ENCODE measurements around the gene SRPX2. TPM values are rescaled to one million over a fixed set of nuclear protein-coding genes. Genes with fewer than 3 reads are reported as not detected.

The SRPX2 gene
- total RNA-seq, 1 experiment from 2014 or later, result 2.4 TPM

DNA sequence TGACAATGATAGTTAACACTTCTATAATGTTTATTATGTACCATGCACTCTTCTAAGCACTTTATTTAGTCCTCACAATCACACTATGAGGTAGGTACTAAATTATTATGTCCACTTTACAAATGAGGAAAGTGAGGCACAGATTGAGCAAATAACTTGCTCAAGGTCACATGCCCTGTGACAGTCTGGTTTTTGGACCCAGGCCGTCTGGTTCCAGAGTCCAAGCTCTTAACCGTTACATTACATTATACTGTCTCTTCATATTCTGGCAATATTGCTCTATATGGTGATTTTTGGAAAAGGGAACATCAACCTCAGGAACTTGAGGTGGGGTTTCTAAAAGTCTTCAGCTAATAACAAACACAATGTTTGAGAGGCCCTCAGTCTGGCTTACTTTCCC lies 75.1 kb downstream of the SRPX2 start:
- Histone ChIP-seq H2AFZ (ENCODE audit: low read depth, low read length, poor library complexity, severe bottlenecking) (no peak overlapping the region), H4K20me1 (ENCODE audit: insufficient read depth) (no peaks in the 10 kb centered on the region), H3K9ac (ENCODE audit: low read length) (no peak overlapping the region), H3K27ac (ENCODE audit: low read depth, low read length) (no peak overlapping the region), H3K79me2 (ENCODE audit: insufficient read depth, low read length) (no peaks in the 10 kb centered on the region), H3K4me2 (ENCODE audit: low read length) (no peak overlapping the region), H3K9me3 (ENCODE audit: control insufficient read depth in 1 of 2, insufficient read depth in 1 of 2, low read depth in 1 of 2, low read length in 2 of 2) (no peaks in the 10 kb centered on the region), H3K9me2 (ENCODE audit: insufficient read depth) (no peaks in the 10 kb centered on the region), H3K4me3 (replicated peaks in 1 of 2; ENCODE audit: low read depth in 1 of 2, low read length in 2 of 2) (no peak overlapping the region), H3K36me3 (ENCODE audit: control insufficient read depth in 1 of 2, insufficient read depth in 2 of 2, low read length in 2 of 2) (no peaks in the 10 kb centered on the region), H3K4me1 (ENCODE audit: control insufficient read depth in 1 of 2, insufficient read depth in 2 of 2, low read length in 2 of 2) (no peaks in the 10 kb centered on the region), H3K27me3 (ENCODE audit: insufficient read depth, low read length) (no peaks in the 10 kb centered on the region)
- no peak for DNase-seq (ENCODE audit: low read depth, low spot score)
- no TSS peak for BruUV-seq (replicated peaks)
- ChIA-PET RAD21 (ENCODE audit: low non-redundant PET in 1 of 2, low total read pairs in 2 of 2, uncharacterized antibody in 2 of 2, unreplicated experiment in 2 of 2) (no interaction called here), POLR2A (no interaction called here), CTCF (interaction anchor here (1.0 kb wide), 1 partner anchor 50 kb away, joined by 6 read pairs; no protein-coding TSS in a partner anchor)
- no peak for ATAC-seq
- intact Hi-C loops (cut with micrococcal nuclease), result no loop called here
- TF ChIP-seq SP1 (IDR thresholded peaks at IDR 0.05; ENCODE audit: low read depth), result no peak
- no peak for TF ChIP-seq TCF7L2 (IDR thresholded peaks at IDR 0.05; ENCODE audit: borderline replicate concordance, extremely low read depth, insufficient read depth, insufficient read length)
- TF ChIP-seq SRF (IDR thresholded peaks at IDR 0.05; ENCODE audit: low read depth), result no peak
- TF ChIP-seq YY1 (IDR thresholded peaks at IDR 0.05; ENCODE audit: extremely low read depth, insufficient replicate concordance, low read depth, low read length), result no peak
- TF ChIP-seq CEBPB (IDR thresholded peaks at IDR 0.05; ENCODE audit: low read depth), result no peak
- no peak for TF ChIP-seq EGR1 (IDR thresholded peaks at IDR 0.05; ENCODE audit: low read depth)
- no peak for TF ChIP-seq POLR2A (IDR thresholded peaks at IDR 0.05; ENCODE audit: borderline replicate concordance, extremely low read depth, insufficient read depth, insufficient read length)
- TF ChIP-seq CBX3 (IDR thresholded peaks at IDR 0.05; ENCODE audit: low read depth), result no peak
- TF ChIP-seq RAD21 (IDR thresholded peaks at IDR 0.05; ENCODE audit: low read depth), result no peak
- TF ChIP-seq, protein P1, sequence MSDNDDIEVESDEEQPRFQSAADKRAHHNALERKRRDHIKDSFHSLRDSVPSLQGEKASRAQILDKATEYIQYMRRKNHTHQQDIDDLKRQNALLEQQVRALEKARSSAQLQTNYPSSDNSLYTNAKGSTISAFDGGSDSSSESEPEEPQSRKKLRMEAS (IDR thresholded peaks at IDR 0.05), result no peak
- no peak for TF ChIP-seq POLR2AphosphoS5 (IDR thresholded peaks at IDR 0.05; ENCODE audit: low read depth, low read length)
- no peak for TF ChIP-seq FOSL1 (IDR thresholded peaks at IDR 0.05; ENCODE audit: low read depth)
- TF ChIP-seq, protein P2, sequence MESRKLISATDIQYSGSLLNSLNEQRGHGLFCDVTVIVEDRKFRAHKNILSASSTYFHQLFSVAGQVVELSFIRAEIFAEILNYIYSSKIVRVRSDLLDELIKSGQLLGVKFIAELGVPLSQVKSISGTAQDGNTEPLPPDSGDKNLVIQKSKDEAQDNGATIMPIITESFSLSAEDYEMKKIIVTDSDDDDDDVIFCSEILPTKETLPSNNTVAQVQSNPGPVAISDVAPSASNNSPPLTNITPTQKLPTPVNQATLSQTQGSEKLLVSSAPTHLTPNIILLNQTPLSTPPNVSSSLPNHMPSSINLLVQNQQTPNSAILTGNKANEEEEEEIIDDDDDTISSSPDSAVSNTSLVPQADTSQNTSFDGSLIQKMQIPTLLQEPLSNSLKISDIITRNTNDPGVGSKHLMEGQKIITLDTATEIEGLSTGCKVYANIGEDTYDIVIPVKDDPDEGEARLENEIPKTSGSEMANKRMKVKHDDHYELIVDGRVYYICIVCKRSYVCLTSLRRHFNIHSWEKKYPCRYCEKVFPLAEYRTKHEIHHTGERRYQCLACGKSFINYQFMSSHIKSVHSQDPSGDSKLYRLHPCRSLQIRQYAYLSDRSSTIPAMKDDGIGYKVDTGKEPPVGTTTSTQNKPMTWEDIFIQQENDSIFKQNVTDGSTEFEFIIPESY (IDR thresholded peaks at IDR 0.05; ENCODE audit: extremely low read depth, insufficient replicate concordance, low read length), result no peak
- TF ChIP-seq ZNF274 (IDR thresholded peaks at IDR 0.05; ENCODE audit: low read depth, low read length), result no peak
- TF ChIP-seq EZH2 (IDR thresholded peaks at IDR 0.05), result no peak

Data from HCT116 (cell line).